Measurements from ENCODE around the gene IFNL1. TPM values are rescaled to one million over a fixed set of nuclear protein-coding genes. Genes with fewer than 3 reads are reported as not detected.
"Not testable (repeated sequence)": the region's sequence is repeated elsewhere in the genome, so short reads cannot be mapped to it uniquely, and the experiment has no call there.

IFNL1 gene
- total RNA-seq, 1 donor from 2014 or later = not detected

DNA sequence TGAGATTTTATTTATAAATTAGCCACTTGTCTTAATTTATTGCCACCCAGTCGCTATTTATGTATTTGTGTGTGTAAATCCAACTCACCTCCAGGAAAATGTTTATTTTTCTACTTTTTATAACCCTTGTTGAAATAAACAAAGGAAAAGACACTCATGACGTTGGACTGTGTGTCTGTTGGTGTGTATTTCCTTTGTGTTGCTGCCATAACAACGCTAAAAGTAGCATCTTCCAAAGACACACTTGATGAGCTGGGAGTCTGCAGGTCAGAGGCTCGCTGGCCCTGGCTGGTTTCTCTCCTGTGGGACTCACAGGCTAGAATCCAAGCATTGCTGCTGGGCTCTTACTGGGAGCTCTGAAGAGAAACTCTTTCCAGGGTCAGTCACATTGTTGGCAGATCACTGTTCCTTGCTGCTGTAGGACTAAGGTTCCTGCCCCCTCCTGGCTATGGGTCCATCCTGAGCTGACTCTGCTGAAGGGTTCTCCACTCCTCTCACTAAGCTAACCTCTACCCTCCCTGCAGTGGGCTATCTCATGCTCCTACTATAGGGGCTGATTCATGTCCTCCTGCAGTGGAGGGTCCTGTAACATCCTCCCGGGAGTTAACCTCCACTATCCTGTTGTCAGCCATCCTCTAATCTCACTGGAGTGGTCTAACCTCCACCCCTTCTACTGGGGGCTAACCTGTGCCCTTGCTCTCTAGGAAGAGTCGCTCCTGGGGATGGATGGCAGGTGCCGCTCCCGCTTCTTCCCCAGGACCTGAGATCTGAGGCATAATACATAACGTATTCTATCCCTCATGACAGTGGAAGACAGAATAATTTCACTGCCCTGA, 26.0 kb upstream of the IFNL1 start:
- Mint-ChIP-seq H3K4me1 (peaks cover 5% of the 10 kb centered on the region), H3K36me3 (no peaks in the 10 kb centered on the region), H3K9me3 (no peaks in the 10 kb centered on the region), H3K27ac (no peak overlapping the region), H3K27me3 (ENCODE audit: low read depth) (peaks cover 46% of the 10 kb centered on the region), H3K4me3 (no peak overlapping the region)
- TF ChIP-seq, protein P1, sequence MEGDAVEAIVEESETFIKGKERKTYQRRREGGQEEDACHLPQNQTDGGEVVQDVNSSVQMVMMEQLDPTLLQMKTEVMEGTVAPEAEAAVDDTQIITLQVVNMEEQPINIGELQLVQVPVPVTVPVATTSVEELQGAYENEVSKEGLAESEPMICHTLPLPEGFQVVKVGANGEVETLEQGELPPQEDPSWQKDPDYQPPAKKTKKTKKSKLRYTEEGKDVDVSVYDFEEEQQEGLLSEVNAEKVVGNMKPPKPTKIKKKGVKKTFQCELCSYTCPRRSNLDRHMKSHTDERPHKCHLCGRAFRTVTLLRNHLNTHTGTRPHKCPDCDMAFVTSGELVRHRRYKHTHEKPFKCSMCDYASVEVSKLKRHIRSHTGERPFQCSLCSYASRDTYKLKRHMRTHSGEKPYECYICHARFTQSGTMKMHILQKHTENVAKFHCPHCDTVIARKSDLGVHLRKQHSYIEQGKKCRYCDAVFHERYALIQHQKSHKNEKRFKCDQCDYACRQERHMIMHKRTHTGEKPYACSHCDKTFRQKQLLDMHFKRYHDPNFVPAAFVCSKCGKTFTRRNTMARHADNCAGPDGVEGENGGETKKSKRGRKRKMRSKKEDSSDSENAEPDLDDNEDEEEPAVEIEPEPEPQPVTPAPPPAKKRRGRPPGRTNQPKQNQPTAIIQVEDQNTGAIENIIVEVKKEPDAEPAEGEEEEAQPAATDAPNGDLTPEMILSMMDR (IDR thresholded peaks at IDR 0.05; ENCODE audit: unreplicated experiment) = no peak
- DNase-seq (ENCODE audit: low spot score in 2 of 2, unreplicated experiment in 2 of 2) = no peak

DNA sequence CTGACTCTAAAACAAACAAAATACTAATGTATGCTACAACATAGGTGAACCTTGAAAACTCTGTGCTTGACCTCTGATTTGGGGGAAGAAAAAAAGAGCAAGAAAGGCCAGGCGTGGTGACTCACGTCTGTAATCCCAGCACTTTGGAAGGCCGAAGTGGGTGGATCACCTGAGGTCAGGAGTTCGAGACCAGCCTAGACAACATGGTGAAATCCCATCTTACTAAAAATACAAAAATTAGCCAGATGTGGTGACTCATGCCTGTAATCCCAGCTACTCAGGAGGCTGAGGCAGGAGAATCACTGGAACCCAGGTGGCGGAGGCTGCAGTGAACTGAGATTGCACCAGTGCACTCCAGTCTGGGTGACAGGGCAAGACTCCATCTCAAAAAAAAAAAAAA, 22.3 kb upstream of the IFNL1 start:
- H3K9me3 Mint-ChIP-seq; H3K4me1 Mint-ChIP-seq; DNase-seq (ENCODE audit: low spot score in 2 of 2, unreplicated experiment in 2 of 2); H3K36me3 Mint-ChIP-seq; H3K27ac Mint-ChIP-seq; H3K4me3 Mint-ChIP-seq: not testable (repeated sequence)
- peaks cover 53% of the 10 kb centered on the region for H3K27me3 Mint-ChIP-seq (ENCODE audit: low read depth)

DNA sequence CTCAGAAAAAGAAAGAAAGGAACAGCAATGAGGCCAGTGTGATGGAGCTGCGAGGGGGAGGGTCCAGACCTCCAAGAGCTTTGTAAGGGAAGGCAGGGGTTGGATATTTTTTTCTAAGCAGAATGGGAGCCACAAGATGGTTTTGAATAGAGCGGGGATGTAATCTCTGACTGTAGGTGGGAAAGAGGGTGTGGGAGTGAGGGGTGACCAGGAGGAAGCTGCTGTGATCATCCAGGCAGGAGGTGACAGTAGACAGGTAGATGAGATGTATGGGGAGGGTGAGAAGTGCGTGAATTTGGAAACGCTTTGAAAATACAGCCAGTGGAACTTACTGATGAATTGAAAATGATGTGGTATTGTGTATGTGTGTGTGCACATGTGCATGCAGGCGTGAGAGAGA, 20.6 kb upstream of the IFNL1 start:
- peaks cover 49% of the 10 kb centered on the region for H3K27me3 Mint-ChIP-seq (ENCODE audit: low read depth)
- H3K4me1 Mint-ChIP-seq = peaks cover 6% of the 10 kb centered on the region
- DNase-seq (ENCODE audit: low spot score in 2 of 2, unreplicated experiment in 2 of 2) = no peak
- H3K27ac Mint-ChIP-seq = no peak overlapping the region
- H3K36me3 Mint-ChIP-seq = no peaks in the 10 kb centered on the region
- no peaks in the 10 kb centered on the region for H3K9me3 Mint-ChIP-seq
- TF ChIP-seq, protein P1 (IDR thresholded peaks at IDR 0.05; ENCODE audit: unreplicated experiment) = no peak
- H3K4me3 Mint-ChIP-seq = no peak overlapping the region

DNA sequence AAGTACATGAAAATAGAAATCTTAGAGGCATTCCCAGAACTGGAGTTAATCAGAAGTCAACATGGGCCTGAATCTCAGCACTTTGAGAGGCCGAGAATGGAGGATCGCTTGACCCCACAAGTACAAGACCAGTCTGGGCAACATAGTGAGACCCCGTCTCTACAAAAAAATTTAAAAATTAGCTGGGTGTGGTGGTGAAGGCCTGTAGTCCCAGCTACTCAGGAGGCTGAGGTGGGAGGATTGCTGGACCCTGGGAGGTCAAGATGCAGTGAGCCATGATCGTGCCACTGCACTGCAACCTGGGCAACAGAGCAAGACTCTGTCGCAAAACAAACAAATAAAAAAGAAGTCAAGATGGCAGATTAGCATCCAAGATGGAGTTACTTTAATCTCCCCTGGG, 19.5 kb upstream of the IFNL1 start:
- no peaks in the 10 kb centered on the region for H3K36me3 Mint-ChIP-seq
- H3K27me3 Mint-ChIP-seq (ENCODE audit: low read depth) = peaks cover 48% of the 10 kb centered on the region
- no peak overlapping the region for H3K4me3 Mint-ChIP-seq
- H3K9me3 Mint-ChIP-seq = peaks cover 5% of the 10 kb centered on the region
- no peak for DNase-seq (ENCODE audit: low spot score in 2 of 2, unreplicated experiment in 2 of 2)
- TF ChIP-seq, protein P1 (IDR thresholded peaks at IDR 0.05; ENCODE audit: unreplicated experiment) = no peak
- peaks cover 6% of the 10 kb centered on the region for H3K4me1 Mint-ChIP-seq
- H3K27ac Mint-ChIP-seq = no peak overlapping the region

DNA sequence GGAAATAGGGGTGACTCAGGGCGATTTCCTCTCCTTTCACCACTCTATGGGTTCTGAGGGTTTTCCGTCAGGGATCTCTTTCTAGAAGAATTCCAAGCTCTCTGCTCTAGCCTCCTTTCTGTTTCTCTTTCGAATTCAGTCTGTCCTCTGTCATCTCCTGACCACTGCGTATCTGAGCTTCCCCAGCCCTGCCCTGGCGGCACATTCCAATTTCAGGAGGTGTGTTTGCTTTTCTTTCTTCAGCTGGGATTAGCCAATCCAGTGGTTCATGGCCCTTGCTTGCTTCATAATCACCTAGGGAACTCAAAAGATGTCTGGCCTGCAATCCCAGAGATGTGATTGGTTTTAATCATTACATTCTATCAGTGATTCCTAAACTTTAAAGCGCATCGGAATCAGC, 18.6 kb upstream of the IFNL1 start:
- Mint-ChIP-seq H3K27ac (no peak overlapping the region), H3K4me1 (peaks cover 6% of the 10 kb centered on the region), H3K9me3 (peaks cover 11% of the 10 kb centered on the region), H3K4me3 (no peak overlapping the region), H3K27me3 (ENCODE audit: low read depth) (peaks cover 50% of the 10 kb centered on the region), H3K36me3 (no peaks in the 10 kb centered on the region)
- TF ChIP-seq, protein P1 (IDR thresholded peaks at IDR 0.05; ENCODE audit: unreplicated experiment) = no peak
- no peak for DNase-seq (ENCODE audit: low spot score in 2 of 2, unreplicated experiment in 2 of 2)

DNA sequence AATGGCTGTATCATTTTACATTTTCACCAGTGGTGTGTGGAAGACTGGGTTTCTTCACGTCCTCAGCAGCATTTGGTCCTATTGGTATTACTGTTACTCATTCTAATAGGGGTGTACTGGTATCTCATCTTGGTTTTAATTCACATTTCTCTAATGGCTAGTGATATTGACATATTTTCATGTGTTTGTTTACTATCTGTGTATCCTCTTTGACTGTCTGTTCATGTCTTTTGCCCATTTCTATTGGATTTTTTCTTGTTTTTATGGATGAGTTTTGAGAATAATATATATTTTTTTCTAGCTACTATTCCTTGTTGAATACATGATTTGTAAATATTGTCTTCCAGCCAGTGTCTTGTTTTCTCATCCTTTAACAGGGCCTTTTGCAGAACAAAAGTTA, 14.2 kb upstream of the IFNL1 start:
- peaks cover 28% of the 10 kb centered on the region for H3K9me3 Mint-ChIP-seq
- no peak for DNase-seq (ENCODE audit: low spot score in 2 of 2, unreplicated experiment in 2 of 2)
- H3K27ac Mint-ChIP-seq = no peak overlapping the region
- H3K4me1 Mint-ChIP-seq = peaks cover 3% of the 10 kb centered on the region
- no peaks in the 10 kb centered on the region for H3K36me3 Mint-ChIP-seq
- H3K4me3 Mint-ChIP-seq = no peak overlapping the region
- H3K27me3 Mint-ChIP-seq (ENCODE audit: low read depth) = peaks cover 59% of the 10 kb centered on the region
- TF ChIP-seq, protein P1 (IDR thresholded peaks at IDR 0.05; ENCODE audit: unreplicated experiment) = no peak

Measured in mesothelial cell of epicardium (in vitro differentiated cells).